GM19467 (cell line): ENCODE measurements around the gene RHBDL2.
"Not testable (repeated sequence)": the region's sequence is repeated elsewhere in the genome, so short reads cannot be mapped to it uniquely, and the experiment has no call there.

Source experiments
- ATAC-seq: cut with Tn5 transposase; IDR thresholded peaks from one replicate; pipeline ENCODE4 v1.9.1; 2021; ENCODE audit warnings: mild to moderate bottlenecking, moderate library complexity; ENCODE audit not compliant: unreplicated experiment

Gene RHBDL2

DNA sequence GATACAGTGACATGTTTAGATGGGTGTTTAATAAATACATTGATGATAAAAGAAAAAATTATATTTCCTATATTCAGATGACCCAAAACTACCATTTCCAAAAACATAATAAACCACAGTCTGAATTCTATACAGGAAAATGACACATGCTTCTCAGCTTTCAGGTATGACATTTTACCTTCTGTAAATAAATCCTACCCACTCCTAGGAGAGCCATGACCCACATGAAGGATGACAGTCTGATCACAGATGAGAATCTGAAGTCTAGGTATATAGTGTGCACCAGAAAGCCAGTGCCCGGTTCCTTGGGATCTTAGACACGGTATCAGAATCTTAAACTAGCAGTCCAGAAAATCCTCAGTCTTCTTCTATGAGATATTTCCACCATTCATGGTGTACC, 56.5 kb downstream of the RHBDL2 start:
- no peak for ATAC-seq

DNA sequence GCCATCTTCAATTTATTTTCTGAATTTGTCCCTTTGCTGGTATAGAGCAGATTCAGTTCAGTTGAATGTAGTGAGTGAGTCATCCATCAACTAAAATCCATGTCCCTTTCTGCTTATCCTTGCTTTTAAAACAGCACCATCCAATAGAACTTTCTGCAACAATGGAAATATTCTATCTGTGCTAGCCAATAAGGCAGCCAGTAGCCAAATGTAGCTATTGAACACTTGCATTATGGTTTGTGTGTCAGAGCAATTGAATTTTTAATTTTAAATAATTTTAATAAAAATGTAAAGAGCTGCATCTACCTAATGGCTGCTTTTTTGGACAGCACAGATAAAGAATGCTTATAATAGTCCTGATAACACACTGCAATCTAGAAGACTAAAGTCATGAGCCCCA, 60.1 kb downstream of the RHBDL2 start, which contains the start of gene GJA9:
Gene GJA9, minus strand, starts transcription at position 101 of the 400 bp plus-strand sequence. CDS start 5,489 bp downstream, outside the sequence.
- ATAC-seq: no peak

DNA sequence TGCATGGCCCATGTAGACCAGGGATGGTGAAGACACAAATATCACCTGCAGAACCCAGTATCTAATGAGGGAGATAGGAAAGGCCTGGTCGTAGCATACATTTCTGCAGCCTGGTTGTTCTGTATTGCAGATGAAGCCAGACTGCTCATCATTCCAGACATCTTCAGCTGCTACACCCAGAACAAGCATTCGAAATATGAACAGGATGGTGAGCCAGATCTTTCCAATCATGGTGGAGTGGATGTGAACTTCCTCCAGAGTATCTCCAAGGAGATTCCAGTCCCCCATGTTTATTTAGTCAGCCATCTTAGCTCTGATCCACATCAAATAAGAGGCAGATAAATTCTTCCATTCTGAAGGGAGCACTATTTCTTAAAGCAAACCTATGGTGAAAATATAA, 65.8 kb downstream of the RHBDL2 start:
- no peak for ATAC-seq

DNA sequence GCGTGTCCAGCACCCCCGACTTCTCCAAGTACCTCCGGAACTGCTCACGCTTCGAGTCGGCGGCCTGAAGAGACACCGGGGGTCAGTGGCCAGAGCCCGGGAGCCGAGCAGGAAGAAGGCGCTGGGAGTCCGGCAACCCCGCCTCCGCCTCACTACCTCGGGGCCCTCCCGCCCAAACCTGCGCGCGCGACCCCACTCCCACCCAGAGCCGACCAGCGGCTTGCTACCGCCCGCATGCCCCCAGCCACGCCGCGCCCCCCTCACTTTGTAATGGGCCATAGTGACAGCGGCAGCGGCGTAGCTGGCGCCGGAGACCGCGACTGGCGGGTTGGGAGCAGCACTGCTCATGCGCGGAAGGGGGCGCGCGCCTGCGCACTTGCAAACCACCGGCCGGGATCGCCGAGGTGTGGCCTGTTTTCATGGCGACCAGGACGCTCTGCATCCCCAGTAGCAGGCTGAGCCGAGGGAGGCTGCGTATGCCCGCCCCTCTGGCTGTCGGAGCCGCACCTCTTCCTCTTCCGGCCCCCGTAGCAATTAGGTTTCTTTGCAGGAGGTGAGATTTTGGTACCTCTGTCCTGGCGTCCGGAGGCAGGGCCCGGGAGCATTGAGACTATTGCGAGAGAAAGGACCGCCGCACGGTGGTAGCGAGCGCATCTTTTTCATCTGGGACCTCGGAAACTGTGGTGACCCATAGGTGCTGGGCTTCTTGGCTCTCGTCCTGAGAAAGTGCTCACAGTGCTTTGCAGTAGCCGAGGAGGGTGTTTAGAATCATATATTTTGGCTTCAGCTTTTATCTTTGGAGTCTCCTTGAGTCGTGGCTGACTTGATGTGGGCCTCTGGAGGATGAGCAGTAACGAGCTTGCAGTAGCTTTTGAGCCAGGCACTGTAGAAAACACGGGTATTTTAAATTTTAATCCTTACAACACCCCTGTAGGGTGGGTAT, 68.3 kb downstream of the RHBDL2 start, which contains the start of gene MYCBP:
Gene MYCBP, minus strand, starts transcription at position 322 of the 943 bp plus-strand sequence. Its CDS starts 43 bp downstream, at position 279.
- ATAC-seq: peak; percentile 97

DNA sequence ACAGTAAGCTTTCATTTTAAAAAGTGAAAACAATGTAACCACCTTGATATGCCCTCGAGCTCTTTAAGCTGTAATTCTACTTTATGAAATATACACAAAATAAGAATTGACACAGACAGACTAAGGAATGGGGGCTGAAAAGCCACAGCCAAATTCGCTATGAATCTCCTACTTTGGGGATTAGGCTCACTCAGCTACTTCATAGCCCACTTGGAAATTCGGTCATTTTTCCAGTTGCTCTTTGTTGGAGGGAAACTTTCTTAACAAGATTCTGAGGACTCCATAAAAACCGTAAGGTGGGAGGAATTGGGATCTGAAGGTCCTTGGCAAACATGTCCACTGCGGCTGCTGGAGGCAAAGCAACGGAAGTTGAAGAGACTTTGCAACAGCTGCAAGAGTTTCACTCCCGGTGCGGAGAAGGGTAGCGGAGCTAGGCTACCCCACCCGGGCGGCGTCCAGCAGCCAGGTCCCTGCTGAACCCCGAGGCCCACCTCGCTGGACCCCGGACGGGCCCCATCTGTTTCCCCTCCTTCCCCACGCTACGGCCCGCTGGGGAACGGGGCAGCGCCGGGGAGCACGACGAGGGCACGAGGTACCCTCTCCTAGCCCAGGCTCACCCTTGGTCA, 69.1 kb downstream of the RHBDL2 start:
- ATAC-seq: peak; percentile 16

DNA sequence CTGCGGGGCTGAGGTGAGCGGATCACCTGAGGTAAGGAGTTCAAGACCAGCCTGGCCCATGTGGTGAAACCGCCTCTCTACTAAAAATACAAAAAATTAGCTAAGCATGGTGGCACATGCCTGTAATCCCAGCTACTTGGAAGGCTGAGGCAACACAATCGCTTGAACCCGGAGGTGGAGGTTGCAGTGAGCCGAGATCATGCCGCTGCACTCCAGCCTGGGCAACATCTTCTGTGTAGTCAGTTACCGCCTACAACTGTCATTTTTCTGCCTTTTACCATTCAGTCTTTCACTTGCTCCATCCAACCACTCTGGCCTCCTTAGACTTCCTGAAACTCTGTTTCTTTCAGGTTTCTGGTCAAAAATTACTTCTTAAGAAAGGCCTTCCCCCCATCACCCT, 70.6 kb downstream of the RHBDL2 start:
- ATAC-seq: no peak

DNA sequence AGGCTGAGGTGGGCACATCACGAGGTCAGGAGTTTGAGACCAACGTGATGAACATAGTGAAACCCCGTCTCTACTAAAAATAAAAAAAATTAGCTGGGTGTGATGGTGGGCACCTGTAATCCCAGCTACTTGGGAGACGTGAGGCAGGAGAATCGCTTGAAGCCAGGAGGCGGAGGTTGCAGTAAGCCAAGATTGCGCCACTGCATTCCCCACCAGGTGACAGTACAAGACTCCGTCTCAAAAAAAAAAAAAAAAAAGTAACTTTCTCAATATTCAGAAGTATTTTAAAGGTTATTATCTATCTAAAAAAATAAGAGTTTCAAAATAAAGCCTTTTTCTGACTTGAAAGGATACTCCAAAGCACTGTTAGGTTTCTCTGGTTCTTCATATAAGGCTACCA, 74.4 kb downstream of the RHBDL2 start:
- no peak for ATAC-seq

DNA sequence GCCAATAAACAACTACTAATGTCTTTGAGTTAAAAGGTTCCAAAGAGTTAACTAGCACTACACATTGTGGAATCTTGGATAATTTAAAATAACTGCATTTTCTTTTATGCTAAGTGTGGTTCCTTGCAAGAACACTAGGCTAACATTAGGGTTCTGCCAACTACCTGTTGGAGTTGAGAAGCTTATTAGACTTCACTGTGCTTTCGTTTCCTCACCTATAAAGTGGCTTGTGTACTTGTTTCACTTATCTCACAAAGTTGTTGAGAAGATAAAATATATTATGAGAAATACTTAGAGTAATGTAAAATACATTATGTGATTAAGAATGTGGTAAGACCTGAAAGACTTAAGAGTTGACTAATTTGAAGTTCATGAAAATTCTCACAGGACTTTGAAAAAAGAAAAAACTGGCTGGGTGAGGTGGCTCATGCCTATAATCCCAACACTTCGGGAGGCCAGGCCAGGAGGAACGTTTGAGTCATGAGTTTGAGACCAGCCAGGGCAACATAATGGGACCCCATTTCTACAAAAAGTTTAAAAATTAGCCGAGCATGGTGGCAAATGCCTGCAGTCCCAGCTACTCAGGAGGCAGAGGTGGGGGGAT, 76.4 kb downstream of the RHBDL2 start:
- ATAC-seq: no peak

DNA sequence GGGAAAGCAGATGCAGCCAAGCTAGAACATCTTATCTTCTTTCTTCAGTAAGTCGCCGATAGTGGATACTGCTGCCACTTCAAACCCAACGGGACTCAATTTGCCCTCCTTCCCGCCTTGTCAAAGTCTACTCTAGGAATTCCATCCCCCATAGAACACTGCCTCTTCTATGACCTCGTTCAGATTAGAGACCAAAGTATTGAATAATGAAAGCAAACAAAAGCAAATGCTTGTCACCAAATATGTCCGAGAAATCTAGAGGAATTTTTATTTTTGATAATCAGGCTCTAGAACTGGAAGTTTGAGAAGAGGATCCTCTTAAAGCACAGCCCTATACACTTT, 81.2 kb downstream of the RHBDL2 start:
- no peak for ATAC-seq

DNA sequence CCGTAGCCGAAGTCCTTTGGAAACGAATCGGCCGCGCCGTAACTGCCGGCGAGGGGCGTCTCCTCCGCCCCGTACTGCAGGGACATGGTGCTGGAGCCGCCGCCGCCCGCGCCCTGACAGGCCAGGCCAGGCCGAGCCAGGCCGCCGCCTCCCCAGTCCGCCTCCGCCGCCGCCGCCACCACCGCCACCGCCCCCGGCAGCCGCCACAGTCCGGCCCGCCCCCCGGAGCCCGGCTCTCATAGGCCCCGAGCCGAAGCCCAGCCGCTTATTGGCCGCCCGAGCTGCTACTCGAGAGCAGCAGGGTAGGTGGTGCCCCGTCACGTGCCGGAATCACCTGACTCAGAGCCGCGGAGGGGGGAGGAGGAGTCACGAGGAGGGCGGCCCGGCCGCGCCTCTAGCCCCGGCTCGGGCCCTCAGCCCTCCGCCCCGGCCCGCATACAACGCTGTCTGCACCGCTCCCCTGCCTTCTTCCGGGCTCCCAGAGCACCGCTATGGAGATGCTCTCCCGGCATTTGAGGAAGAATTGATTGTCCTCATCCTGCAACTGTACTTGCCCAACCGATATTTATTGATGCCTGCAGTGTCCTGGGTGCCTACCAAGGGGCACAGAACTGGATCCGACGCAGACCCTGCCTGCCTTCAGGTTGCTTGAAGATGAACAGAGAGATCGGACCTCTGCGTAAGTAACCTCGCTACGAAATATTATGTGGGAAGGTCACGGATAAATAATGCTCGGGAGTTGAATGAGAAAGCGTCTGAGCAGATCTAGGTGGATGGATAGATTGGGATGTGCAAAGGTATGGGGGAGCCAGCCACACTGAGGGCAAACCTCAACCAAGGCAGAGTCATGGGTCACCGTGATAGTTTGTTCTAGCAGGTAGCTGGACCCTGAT, 81.8 kb downstream of the RHBDL2 start, which contains the start of gene RRAGC:
Gene RRAGC, minus strand, starts transcription at position 212 of the 893 bp plus-strand sequence. Its CDS starts 126 bp downstream, at position 86.
- peak; percentile 92 for ATAC-seq

DNA sequence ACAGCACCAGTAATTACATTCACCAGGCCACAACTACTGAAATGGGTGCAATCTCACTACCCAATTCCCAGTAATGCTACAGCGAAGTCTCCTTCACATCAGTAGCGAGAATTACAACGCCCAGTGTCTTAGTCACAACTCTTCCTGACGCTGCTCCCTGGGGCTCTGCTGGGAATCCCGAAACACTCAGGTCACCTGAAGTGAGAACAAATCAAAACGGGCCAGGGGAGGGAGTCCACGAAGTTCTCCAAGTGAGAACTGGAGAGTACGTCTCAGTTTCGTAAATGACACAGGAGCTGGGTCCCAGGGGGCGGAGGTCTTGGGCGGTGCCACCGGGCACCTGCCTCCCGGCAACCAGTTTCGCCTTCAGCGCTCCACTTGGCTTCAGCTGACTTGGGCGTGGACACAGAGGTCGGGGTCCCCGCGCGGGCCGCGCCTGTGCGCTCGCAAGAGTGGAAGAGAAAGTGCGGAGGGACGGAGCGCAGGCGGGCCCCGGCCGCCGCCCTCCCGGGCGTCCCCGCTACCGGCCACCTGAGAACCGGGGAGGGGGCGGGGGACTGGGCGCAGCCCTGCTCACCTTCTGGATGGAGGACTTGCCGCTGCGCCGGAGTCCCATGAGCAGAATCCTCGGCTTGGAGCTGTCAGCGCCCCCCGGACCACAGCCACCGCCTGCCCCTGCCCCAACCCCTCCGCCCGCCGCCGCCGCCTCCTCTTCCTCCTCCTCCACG, 82.6 kb downstream of the RHBDL2 start:
- ATAC-seq: peak; percentile 26

DNA sequence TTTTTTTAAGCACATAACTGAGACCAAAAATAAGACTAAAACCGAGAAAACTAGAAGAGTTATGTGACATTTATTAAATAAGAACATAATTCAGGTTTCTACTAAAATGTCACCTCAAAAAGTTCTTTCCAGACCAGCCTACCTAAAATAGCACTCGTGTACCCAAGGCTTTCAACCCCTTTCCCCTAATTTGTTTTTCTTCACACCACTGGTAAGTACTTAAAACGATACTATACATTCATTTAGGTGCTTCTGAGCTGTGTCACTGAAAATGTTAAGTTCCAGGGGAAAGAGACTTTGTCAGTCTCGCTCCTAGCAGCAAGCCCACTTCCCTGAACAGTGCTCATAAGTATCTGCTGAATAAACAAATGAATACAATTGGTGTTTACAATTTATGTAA, 88.8 kb downstream of the RHBDL2 start:
- ATAC-seq: no peak

DNA sequence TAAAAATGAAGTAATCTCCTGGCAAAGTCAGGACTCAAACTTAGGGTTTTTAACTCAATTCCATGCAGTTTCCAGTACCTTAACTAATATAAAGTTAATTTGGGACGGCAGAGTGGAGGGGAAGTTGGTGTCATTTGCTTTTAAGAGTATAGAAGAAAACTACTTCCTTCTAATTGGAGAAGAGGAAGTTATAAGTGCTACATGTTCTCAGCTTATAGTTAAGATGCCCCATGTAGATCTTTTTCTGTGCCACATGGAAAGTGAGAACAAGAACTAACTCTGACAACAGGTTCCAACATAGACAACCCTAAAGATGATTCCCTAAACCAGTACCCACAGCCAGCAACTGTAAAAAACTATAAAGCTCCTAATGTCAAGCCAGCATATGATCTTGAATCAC, 93.6 kb downstream of the RHBDL2 start:
- no peak for ATAC-seq

DNA sequence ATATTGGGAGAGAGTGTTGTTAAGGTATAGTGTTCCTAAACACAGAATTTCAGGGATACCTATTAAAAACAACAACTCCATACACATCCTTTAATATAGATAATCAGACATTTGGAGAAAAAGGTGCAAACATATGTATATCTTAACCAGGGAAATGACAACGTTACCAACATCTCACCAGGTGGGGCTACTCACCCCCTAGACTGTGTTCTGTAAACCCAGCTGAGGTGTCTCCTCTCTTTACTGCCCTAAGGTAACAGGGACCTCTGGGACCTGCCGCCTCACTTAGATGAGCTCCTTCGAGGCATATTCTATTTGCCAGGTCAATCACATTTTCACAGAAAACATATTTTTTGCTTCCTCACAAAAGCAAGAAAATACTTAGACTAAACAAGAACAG, 95.4 kb downstream of the RHBDL2 start:
- ATAC-seq: no peak

DNA sequence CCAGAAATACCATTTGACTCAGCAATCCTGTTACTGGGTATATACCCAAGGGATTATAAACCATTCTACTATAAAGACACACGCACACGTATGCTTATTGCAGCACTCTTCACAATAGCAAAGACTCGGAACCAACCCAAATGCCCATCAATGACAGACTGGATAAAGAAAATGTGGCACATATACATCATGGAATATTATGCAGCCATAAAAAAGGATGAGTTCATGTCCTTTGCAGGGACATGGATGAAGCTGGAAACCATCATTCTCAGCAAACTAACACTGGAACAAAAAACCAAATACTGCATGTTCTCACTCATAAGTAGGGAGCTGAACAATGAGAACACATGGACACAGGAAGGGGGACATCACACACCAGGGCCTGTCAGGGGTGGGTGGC, 96.5 kb downstream of the RHBDL2 start:
- ATAC-seq: not testable (repeated sequence)

DNA sequence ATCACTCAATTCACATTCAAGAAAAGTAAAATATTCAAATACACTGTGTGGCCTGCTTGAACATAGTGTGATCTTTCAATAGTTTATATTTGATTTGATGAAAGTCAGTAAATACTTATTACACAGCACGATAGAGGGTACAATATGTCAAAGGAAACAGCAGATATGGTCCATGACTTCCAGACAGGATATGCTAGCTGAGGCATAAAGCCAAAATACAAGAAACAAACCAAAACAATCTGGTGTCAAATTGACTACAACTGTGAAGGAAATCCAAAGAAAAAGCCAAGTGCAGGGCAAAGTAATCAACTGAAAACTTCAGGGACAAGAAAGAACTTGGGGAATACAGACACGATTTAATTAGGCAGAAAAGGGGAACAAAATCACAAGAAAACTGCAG, 101.3 kb downstream of the RHBDL2 start:
- no peak for ATAC-seq

DNA sequence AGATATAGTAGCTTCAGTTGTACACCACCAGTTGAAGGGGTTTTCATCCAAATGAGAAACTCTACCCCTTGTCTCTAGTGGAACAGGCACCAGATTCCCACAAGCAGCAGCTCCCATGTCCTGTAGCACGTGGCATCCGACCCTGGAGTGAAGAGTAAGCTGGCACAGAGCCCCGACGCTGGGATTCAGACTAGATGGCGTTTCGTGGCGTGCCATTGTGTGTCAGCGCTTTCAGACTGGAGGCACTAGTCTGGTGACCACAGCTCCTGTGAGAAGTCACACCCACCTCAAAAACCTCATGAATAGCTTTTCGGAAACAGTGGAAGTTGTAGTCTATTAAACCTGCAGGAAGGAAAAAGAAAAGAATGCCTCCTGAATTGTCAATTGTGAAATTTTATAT, 102.3 kb downstream of the RHBDL2 start:
- ATAC-seq: no peak

DNA sequence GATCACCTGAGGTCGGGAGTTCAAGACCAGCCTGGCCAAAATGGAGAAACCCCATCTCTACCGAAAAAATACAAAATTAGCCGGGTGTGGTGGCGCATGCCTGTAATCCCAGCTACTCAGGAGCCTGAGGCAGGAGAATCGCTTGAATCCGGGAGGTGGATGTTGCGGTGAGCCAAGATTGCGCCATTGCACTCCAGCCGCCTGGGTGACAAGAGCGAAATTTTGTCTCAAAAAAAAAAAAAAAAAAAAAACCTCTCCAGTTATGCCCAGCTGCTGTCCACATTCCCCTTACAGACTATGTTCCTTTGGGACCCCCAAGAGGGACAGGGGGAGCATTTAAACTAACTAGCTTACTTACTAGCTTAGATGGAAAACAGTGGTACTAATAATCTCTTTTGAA, 105.3 kb downstream of the RHBDL2 start:
- not testable (repeated sequence) for ATAC-seq
